Measurements from ENCODE around the gene CASP12.

DNA sequence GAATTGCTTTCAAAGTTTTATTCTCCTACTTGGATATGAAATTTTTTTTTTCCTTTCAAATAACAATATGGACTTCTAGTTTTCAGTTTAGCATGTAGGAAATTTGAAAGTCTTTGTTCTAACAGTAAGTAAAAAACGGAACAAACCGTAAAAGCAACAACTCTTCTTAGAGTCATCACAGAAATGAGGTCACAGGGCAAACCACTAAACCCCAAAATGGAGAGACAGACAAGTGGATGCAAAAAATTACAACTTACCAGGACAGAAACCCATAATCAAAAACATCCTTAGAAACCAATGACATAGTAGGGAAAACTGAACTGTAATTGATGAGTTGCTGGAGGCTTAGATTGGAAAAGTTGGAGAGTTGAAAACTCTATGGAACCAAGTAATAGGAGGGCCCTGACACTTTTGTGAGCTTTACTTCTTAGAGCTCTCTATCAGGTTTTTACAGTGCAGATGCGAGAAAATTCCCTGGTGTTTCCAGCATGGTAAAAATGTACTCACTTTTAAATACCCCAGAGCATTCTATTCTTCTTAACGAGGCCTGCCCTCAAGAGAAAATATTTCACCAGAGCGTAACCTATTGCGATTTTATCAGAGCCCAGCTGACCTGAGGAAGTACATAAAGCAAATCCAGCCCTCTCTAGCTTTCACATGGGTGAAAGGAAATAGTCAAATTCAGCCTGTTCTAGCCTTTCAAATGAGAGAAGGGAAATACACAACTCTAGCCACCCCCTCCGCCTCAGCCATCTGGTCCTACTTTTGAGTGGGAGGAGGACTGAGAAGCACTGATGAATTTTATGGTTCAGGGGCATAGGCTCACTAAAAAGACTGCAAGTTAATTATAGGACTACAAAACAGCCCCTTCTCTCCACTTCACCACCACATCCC is 39.1 kb downstream of the CASP12 start:
- TF ChIP-seq, protein P1, sequence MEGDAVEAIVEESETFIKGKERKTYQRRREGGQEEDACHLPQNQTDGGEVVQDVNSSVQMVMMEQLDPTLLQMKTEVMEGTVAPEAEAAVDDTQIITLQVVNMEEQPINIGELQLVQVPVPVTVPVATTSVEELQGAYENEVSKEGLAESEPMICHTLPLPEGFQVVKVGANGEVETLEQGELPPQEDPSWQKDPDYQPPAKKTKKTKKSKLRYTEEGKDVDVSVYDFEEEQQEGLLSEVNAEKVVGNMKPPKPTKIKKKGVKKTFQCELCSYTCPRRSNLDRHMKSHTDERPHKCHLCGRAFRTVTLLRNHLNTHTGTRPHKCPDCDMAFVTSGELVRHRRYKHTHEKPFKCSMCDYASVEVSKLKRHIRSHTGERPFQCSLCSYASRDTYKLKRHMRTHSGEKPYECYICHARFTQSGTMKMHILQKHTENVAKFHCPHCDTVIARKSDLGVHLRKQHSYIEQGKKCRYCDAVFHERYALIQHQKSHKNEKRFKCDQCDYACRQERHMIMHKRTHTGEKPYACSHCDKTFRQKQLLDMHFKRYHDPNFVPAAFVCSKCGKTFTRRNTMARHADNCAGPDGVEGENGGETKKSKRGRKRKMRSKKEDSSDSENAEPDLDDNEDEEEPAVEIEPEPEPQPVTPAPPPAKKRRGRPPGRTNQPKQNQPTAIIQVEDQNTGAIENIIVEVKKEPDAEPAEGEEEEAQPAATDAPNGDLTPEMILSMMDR (IDR thresholded peaks at IDR 0.05) = no peak
- no peak for TF ChIP-seq POLR2A (IDR thresholded peaks at IDR 0.05)
- no peak for TF ChIP-seq POLR2AphosphoS5 (IDR thresholded peaks at IDR 0.05)
- no peak for TF ChIP-seq EP300 (IDR thresholded peaks at IDR 0.05)

Data from suprapubic skin (tissue), 4 donors.